Measurements from ENCODE around the gene ADAMTS3.

Gene ADAMTS3

DNA sequence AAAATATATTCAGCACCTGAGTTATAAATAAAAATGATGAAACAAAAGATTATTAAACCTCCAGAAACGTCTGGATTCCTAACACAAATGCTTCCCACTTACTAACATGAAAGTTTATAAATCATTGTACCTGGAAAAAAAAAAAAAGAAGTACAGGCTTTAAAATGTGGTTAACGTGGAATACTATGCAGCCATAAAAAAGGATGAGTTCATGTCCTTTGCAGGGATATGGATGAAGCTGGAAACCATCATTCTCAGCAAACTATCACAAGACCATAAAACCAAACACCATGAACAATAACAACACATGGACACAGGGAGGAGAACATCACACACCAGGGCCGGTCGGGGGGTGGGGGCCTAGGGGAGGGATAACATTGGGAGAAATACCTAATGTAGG lies 160.5 kb downstream of the ADAMTS3 start:
- no peak overlapping the region for H3K4me3 ChIP-seq (ENCODE audit: low read depth, low read length)
- CTCF ChIA-PET, result interaction anchor here (2.2 kb wide), 1 partner anchor 10 kb away, joined by 6 read pairs; no protein-coding TSS in a partner anchor
- TF ChIP-seq, protein P1, sequence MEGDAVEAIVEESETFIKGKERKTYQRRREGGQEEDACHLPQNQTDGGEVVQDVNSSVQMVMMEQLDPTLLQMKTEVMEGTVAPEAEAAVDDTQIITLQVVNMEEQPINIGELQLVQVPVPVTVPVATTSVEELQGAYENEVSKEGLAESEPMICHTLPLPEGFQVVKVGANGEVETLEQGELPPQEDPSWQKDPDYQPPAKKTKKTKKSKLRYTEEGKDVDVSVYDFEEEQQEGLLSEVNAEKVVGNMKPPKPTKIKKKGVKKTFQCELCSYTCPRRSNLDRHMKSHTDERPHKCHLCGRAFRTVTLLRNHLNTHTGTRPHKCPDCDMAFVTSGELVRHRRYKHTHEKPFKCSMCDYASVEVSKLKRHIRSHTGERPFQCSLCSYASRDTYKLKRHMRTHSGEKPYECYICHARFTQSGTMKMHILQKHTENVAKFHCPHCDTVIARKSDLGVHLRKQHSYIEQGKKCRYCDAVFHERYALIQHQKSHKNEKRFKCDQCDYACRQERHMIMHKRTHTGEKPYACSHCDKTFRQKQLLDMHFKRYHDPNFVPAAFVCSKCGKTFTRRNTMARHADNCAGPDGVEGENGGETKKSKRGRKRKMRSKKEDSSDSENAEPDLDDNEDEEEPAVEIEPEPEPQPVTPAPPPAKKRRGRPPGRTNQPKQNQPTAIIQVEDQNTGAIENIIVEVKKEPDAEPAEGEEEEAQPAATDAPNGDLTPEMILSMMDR (IDR thresholded peaks at IDR 0.05; ENCODE audit: insufficient read depth, low read length, missing control alignments), result no peak
- POLR2A ChIA-PET, result no interaction called here
- no peak for DNase-seq (ENCODE audit: low read depth, low spot score)

DNA sequence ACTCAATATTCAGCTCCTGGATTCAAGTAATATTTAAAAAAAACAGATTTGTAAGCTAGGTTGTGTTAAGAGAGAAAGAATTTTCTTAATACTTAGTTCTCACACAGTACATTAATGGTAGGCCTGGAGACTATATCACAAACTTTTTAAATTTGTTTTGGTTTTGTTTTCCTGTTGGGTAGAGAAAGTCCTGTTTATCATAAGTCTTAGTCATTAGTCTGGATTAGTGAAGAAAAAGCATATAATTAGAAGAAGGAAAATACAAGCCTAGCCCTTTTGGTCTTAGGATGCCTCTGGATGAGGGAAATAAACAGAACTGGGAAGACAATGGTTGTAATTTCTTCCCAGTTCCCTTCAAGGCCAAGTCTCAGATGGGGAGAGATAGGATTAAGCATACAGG lies 163.6 kb downstream of the ADAMTS3 start:
- CTCF ChIA-PET, result no interaction called here
- no peak overlapping the region for H3K4me3 ChIP-seq (ENCODE audit: low read depth, low read length)
- DNase-seq (ENCODE audit: low read depth, low spot score), result no peak
- TF ChIP-seq, protein P1 (IDR thresholded peaks at IDR 0.05; ENCODE audit: insufficient read depth, low read length, missing control alignments), result no peak
- POLR2A ChIA-PET, result no interaction called here

DNA sequence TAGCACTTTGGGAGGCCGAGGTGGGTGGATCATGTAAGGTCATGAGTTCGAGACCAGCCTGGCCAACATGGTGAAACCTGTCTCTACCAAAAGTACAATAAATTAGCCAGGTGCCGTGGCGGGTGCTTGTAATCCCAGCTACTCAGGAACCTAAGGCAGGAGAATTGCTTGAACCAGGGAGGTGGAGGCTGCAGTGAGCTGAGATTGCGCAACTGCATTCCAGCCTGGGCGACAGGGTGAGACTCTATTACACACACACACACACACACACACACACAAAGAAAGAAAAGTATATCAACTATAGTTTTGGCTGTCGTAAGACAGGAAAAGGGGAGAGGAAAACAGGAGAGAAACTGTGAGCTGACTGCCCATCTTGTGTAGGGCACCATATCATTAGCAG lies 171.7 kb downstream of the ADAMTS3 start:
- ChIA-PET CTCF (no interaction called here), POLR2A (no interaction called here)
- no peak overlapping the region for H3K4me3 ChIP-seq (ENCODE audit: low read depth, low read length)
- TF ChIP-seq, protein P1 (IDR thresholded peaks at IDR 0.05; ENCODE audit: insufficient read depth, low read length, missing control alignments), result no peak
- no peak for DNase-seq (ENCODE audit: low read depth, low spot score)

DNA sequence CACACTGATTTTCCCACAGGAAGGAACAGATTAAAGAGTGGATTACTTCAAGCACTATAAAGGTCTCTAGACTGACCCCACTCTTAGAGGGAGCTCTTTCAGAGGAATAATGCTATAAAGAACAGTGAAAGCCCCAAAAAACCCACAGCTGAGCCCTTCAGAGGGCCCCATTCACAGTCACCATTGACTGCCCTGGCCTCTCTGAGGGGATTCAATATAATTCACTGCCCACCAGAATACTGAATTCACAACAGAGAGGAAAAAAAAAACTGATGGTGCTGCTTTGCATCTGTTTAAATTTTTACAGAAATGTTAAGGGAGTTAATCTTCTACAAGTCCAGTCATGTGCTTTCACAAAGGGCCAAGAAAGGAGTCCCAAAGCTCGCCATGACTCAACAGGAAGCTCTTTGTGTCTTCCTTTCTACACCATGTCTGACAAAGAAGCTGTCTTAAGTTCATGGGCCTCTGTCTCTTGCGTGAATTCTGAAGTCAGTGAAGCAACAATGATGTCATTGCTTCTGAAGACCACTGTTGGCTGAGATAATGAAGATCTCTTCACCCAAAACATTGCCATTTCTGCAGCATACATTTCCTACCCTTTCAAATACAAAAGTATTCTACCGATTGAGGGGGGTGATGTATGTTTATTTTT lies 174.9 kb downstream of the ADAMTS3 start:
- POLR2A ChIA-PET, result no interaction called here
- TF ChIP-seq, protein P1 (IDR thresholded peaks at IDR 0.05; ENCODE audit: insufficient read depth, low read length, missing control alignments), result no peak
- CTCF ChIA-PET, result interaction anchor here (1.1 kb wide), 1 partner anchor 9 kb away, joined by 3 read pairs; no protein-coding TSS in a partner anchor
- no peak for DNase-seq (ENCODE audit: low read depth, low spot score)
- no peak overlapping the region for H3K4me3 ChIP-seq (ENCODE audit: low read depth, low read length)

DNA sequence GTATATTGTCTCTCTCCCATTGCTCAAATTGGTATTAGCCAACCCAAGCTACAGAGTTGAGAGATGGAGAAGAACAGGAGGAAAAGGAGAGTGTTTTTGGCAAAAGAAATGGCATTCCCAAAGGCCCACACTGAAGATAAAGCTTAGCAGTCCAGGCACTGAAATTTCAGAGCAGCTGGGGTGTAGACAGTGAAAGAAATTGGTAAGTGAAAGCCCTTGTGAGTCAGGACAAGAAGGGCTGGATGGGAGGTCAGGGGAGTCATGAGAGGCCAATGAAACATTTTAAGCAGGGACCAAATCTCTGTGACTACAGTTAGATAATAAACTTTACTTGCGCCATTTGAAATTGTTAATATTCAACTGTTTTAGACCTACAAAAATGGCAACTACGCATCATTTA lies 177.7 kb downstream of the ADAMTS3 start:
- POLR2A ChIA-PET, result no interaction called here
- CTCF ChIA-PET, result no interaction called here

DNA sequence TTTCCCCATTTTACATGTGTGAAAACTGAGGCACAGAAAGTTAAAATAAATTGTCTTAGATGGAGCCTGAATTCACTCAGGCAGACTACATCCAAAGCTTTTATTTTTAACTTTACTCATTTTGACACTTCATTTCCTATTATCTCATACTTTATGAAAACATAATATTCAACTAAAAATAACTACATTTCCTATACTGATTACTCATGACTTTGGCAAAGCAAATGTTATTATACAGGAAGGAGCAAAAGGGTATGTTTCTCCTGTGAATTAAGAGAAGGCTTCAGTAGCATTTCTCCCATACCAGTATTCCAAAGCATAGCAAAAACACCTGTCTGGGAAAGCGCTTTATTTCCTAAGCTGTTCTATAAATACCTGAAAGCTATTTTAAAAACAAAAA lies 178.6 kb downstream of the ADAMTS3 start:
- DNase-seq (ENCODE audit: low read depth, low spot score), result no peak
- ChIA-PET CTCF (no interaction called here), POLR2A (no interaction called here)
- TF ChIP-seq, protein P1 (IDR thresholded peaks at IDR 0.05; ENCODE audit: insufficient read depth, low read length, missing control alignments), result no peak
- H3K4me3 ChIP-seq (ENCODE audit: low read depth, low read length), result no peak overlapping the region

More for the DNA sequence above, 177.7 kb downstream of the ADAMTS3 start:
- H3K4me3 ChIP-seq (ENCODE audit: low read depth, low read length), result no peak overlapping the region
- TF ChIP-seq, protein P1 (IDR thresholded peaks at IDR 0.05; ENCODE audit: insufficient read depth, low read length, missing control alignments), result no peak
- DNase-seq (ENCODE audit: low read depth, low spot score), result no peak

All from AG04449 (cell line).